ENCODE results near the gene ACTRT2.

GRCh38 chr1:3014443-3015268 lies 6.6 kb upstream of the ACTRT2 start:
- TF ChIP-seq CTCF (IDR thresholded peaks at IDR 0.05; ENCODE audit: extremely low read depth in 1 of 2, insufficient read depth in 1 of 2, low read depth in 1 of 2, low read length in 2 of 2) (no peak), POLR2A (IDR thresholded peaks at IDR 0.05; ENCODE audit: low read depth, low read length) (no peak), EZH2 (IDR thresholded peaks at IDR 0.05; ENCODE audit: borderline replicate concordance, low read depth, low read length, severe bottlenecking) (no peak), MAX (IDR thresholded peaks at IDR 0.05; ENCODE audit: insufficient read depth, insufficient read length) (no peak), MYC (IDR thresholded peaks at IDR 0.05; ENCODE audit: low read depth, low read length) (no peak), POLR2AphosphoS5 (IDR thresholded peaks at IDR 0.05; ENCODE audit: insufficient read depth, low read depth, low read length) (no peak), JUN (IDR thresholded peaks at IDR 0.05; ENCODE audit: borderline replicate concordance, insufficient read depth, insufficient read length, low read depth) (no peak), GATA2 (IDR thresholded peaks at IDR 0.05; ENCODE audit: insufficient read depth, insufficient read length, low read depth, low read length) (no peak)

Data from endothelial cell of umbilical vein (primary cell).